Stimulated activated CD4-positive, alpha-beta T cell treated with anti-CD3 and anti-CD28 coated beads, Interleukin-1b, Interleukin-23, amount 100 ng/mL, for 24 hours (primary cell): ENCODE results near the gene PNPLA8.

Source experiments
- DNase-seq, 4 experiments: peaks; one replicate each; pipeline ENCODE4 v3.0.0-alpha.2; 2020; ENCODE audit warnings: low read depth in 4 of 4, low spot score in 1 of 4

PNPLA8 gene

DNA sequence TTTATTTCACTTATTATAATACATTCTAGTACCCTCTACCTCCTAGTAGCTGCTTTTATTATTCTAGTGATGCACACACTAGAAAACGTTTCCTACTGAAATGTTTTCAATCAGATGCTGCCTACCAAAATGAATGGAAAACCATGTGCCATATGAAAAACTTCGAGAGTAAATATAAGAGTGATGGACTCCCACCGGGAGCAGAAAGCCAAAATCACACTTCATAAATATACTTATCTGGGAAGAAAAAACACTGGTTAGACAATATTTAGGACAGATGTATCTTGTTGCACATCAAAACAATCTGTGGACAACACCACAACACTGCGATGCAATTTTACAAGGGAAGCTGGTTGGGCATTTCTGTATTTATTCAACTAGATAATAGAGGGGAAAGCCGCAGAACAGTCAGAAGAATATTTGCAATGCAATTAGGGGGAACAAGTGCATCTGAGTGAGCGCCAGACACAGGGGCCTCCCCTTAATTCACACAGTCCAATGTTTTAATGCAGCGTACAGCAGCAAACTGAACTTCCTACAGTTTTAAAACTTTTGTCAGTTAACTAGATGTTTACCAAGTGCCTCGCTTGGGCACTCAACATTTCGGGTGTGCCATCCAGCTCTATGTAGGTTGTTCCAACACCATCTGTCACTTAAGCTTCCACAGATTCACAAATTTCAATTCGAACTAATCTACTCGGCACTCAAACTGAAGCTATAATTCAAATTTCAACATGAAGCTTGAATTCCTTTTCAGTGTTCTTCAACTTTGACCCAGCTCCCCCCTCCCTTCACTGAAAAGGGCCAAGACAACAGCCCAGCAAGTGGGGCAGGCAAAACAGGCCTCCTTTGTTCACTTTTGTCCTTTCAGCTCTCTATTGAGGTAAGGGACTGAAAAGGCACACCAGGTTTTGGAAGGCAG lies 77.1 kb downstream of the PNPLA8 start:
- no peak for DNase-seq

DNA sequence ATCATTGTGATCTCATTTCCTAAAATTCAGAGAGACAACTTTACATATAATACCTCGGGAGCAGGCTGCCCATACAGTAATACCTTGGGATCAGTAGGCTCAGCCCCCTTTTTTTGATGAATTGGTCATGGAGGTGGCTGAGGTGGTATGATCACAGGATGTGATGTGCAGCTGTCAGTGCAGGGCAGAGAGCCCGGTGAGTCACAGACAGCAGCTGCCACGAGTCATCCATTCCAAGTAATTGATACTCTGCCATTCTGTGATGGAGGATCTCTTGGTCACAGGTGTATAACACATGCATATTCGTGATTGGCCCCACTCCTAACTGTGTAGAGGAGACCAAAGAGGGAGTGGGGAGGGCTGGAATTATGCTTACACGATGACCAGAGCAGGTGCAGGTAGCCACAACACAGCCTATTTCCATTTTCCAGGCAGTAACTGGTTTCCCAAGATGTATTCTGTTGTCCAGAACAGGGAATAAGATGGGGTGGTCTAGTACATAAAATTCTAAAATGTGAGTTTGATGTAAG lies 83.8 kb downstream of the PNPLA8 start:
- peak in 1 of 4 experiments; percentile 22 for DNase-seq

- DNase-seq, result no peak
These were observed 84.5 kb downstream of the PNPLA8 start for GRCh38 chr7:108441392-108441955.

- no peak for DNase-seq
These were observed 85.3 kb downstream of the PNPLA8 start for GRCh38 chr7:108440613-108441012.

GRCh38 chr7:108436906-108437305 lies 89.0 kb downstream of the PNPLA8 start:
- DNase-seq, result no peak

GRCh38 chr7:108434010-108434409 lies 91.9 kb downstream of the PNPLA8 start:
- no peak for DNase-seq

- DNase-seq, result no peak
These were observed 94.8 kb downstream of the PNPLA8 start for GRCh38 chr7:108431099-108431498.

GRCh38 chr7:108430664-108431063 lies 95.3 kb downstream of the PNPLA8 start:
- DNase-seq, result no peak

GRCh38 chr7:108427766-108428165 lies 98.2 kb downstream of the PNPLA8 start:
- DNase-seq, result no peak

GRCh38 chr7:108425714-108426275 lies 100.1 kb downstream of the PNPLA8 start:
- no peak for DNase-seq

DNA sequence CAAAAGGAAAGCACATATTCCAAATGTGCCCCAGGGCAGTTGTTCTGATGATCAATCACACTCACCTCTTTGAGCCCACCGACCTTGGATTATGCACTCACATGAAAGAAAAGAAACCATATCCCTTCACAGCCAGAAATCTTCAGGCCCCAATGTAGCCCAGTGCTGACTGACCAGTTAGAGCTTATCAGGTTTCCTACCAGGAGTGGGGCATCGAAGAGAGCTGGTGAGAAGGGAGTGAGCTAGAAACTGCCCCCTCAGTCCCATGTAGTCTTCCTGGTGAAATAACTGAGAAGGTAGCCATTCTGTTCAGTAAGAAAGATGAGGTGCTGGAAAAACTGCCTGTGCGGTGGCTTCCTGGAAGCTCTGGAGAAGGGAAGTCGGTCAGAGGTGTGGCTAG lies 101.9 kb downstream of the PNPLA8 start:
- no peak for DNase-seq

DNA sequence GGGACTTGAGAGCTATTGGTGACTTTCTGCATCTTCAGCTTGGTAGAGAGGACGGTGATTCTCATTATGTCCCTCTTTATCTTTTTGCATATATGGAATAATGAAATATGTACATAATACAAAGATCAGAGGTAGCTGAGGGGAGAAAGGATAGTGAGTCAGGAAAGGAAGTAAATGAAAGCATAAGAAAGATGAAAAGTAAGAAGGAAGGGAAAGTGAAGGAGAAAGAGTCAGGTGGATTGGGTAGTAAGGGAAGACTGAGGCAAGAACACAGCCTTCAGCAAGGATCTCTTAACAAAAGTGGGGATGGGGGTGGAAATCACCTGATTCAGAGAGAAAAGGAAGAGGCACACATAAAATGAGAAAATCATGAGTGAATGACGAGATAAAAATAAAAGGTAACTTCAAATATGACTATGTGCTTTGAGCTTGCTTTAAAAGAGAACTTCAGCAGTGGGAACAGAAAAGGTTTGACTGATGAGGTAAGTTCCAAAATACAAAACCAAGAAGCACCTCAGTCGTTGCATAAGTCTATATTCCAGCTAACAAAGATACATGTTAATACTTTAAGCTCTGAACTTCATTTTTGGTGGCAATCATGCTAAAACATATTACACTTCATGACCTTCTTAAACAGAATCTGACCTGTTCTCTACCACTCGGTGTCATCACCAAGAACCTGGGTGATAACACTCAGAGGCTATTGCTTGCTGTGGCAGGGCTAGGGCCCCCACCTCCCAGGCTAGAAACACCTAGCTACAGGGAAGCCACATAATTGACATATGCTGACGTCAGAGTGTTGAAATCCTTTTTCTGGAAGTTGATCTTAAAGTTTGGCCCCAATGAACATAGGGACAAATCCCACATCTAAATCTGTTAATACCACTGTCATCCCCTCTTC lies 102.6 kb downstream of the PNPLA8 start:
- no peak for DNase-seq

GRCh38 chr7:108421720-108422331 lies 104.1 kb downstream of the PNPLA8 start:
- no peak for DNase-seq
